ENCODE data around the gene MIOS.

- TF ChIP-seq CTCF (IDR thresholded peaks at IDR 0.05): no peak
- TF ChIP-seq EZH2 (IDR thresholded peaks at IDR 0.05): no peak
- TF ChIP-seq EZH2phosphoT487 (IDR thresholded peaks at IDR 0.05): no peak
Measured at GRCh38 chr7:7596176-7596575, 29.5 kb downstream of the MIOS start.
